KMS-11 (cell line): ENCODE data around the gene PTGDR2.

ENCODE experiments used
- H2AFZ ChIP-seq: fragments of 200-600 bp; sonication (generic); 2 replicates; pipeline ENCODE4 v1.6.1; 2016; ENCODE audit warnings: antibody characterized with exemption, mixed run types, low read depth
- H3K27ac ChIP-seq: fragments of 200-600 bp; sonication (generic); 2 replicates; pipeline ENCODE4 v1.6.1; 2016; ENCODE audit warnings: mild to moderate bottlenecking, mixed run types
- H3K27me3 ChIP-seq: fragments of 200-600 bp; sonication (generic); 2 replicates; pipeline ENCODE4 v1.6.1; 2017; ENCODE audit warnings: mild to moderate bottlenecking, low read depth, mixed run types, moderate library complexity; ENCODE audit not compliant: insufficient read depth
- H3K36me3 ChIP-seq: fragments of 200-600 bp; sonication (generic); 2 replicates; pipeline ENCODE4 v1.6.1; 2017; ENCODE audit warnings: mild to moderate bottlenecking, mixed run types; ENCODE audit not compliant: insufficient read depth
- H3K4me1 ChIP-seq: fragments of 200-600 bp; sonication (generic); 2 replicates; pipeline ENCODE4 v1.6.1; 2016; ENCODE audit warnings: mild to moderate bottlenecking, low read depth, mixed run types; ENCODE audit not compliant: poor library complexity, severe bottlenecking
- H3K4me2 ChIP-seq: fragments of 200-600 bp; sonication (generic); 2 replicates; pipeline ENCODE4 v1.7.0; 2016; ENCODE audit warnings: mild to moderate bottlenecking, mixed run types
- H3K4me3 ChIP-seq: fragments of 200-600 bp; sonication (generic); IDR thresholded peaks from 2 replicates; pipeline ENCODE4 v1.6.1; 2017; ENCODE audit warnings: low read depth, low read length, mixed read lengths; ENCODE audit not compliant: insufficient read depth
- H3K79me2 ChIP-seq: fragments of 200-600 bp; sonication (generic); 2 replicates; pipeline ENCODE4 v1.6.1; 2016; ENCODE audit warnings: low read depth, mixed run types; ENCODE audit not compliant: insufficient read depth
- H3K9ac ChIP-seq: fragments of 200-600 bp; sonication (generic); 2 replicates; pipeline ENCODE4 v1.6.1; 2016; ENCODE audit warnings: mild to moderate bottlenecking, mixed run types
- H4K20me1 ChIP-seq: fragments of 200-600 bp; sonication (generic); 2 replicates; pipeline ENCODE4 v1.6.1; 2016; ENCODE audit warnings: mild to moderate bottlenecking, mixed run types; ENCODE audit not compliant: insufficient read depth
- CTCF ChIP-seq: fragments of 200-600 bp; sonication (generic); conservative IDR thresholded peaks from 2 replicates; pipeline ENCODE4 v1.6.1; 2017; ENCODE audit warnings: low read depth, mild to moderate bottlenecking, antibody characterized with exemption, low read length, moderate library complexity, mixed read lengths

The PTGDR2 gene

GRCh38 chr11:60841797-60842667 lies 13.7 kb downstream of the PTGDR2 start, which contains the start of gene CCDC86:
Gene CCDC86, plus strand, starts transcription at chr11:60842113. Its CDS starts 12 bp downstream, at chr11:60842125.
- peaks cover 59% of the 10 kb centered on the region for H3K79me2 ChIP-seq
- H3K27me3 ChIP-seq, result no peaks in the 10 kb centered on the region
- H3K9ac ChIP-seq, result peak within 1 kb of the TSS; percentile 92
- H3K4me2 ChIP-seq, result peak within 1 kb of the TSS; percentile 93
- H3K27ac ChIP-seq, result peak within 1 kb of the TSS; percentile 72
- H3K4me1 ChIP-seq, result peaks cover 66% of the 10 kb centered on the region
- H4K20me1 ChIP-seq, result no peaks in the 10 kb centered on the region
- H3K4me3 ChIP-seq, result no peak within 1 kb of the TSS
- no peak for TF ChIP-seq CTCF
- peak within 1 kb of the TSS; percentile 80 for H2AFZ ChIP-seq
- no peaks in the 10 kb centered on the region for H3K36me3 ChIP-seq

GRCh38 chr11:60840470-60841430 lies 15.0 kb downstream of the PTGDR2 start:
- no peak for TF ChIP-seq CTCF
- no peaks in the 10 kb centered on the region for H3K36me3 ChIP-seq
- no peaks in the 10 kb centered on the region for H4K20me1 ChIP-seq
- peaks cover 71% of the 10 kb centered on the region for H3K4me1 ChIP-seq
- peak overlapping the region; percentile 92; the same call in 1 of the 2 replicates for H3K9ac ChIP-seq
- peak overlapping the region; percentile 72; the same call in 1 of the 2 replicates for H3K27ac ChIP-seq
- H2AFZ ChIP-seq, result peak overlapping the region; percentile 80
- H3K4me3 ChIP-seq, result no peak overlapping the region
- H3K27me3 ChIP-seq, result no peaks in the 10 kb centered on the region
- peak overlapping the region; percentile 93 for H3K4me2 ChIP-seq
- H3K79me2 ChIP-seq, result peaks cover 46% of the 10 kb centered on the region

GRCh38 chr11:60838132-60838531 lies 17.6 kb downstream of the PTGDR2 start:
- no peaks in the 10 kb centered on the region for H4K20me1 ChIP-seq
- H3K9ac ChIP-seq, result peak overlapping the region; percentile 43; the same call in 1 of the 2 replicates
- peak overlapping the region; percentile 36 for H2AFZ ChIP-seq
- no peaks in the 10 kb centered on the region for H3K36me3 ChIP-seq
- H3K4me1 ChIP-seq, result peaks cover 68% of the 10 kb centered on the region
- no peaks in the 10 kb centered on the region for H3K27me3 ChIP-seq
- peak overlapping the region; percentile 74 for H3K4me2 ChIP-seq
- peak; percentile 66 for TF ChIP-seq CTCF
- peaks cover 20% of the 10 kb centered on the region for H3K79me2 ChIP-seq
- H3K27ac ChIP-seq, result peak overlapping the region; percentile 88
- no peak overlapping the region for H3K4me3 ChIP-seq

- Histone ChIP-seq H3K4me3 (no peak overlapping the region), H3K27me3 (no peaks in the 10 kb centered on the region), H3K36me3 (no peaks in the 10 kb centered on the region), H3K79me2 (peaks cover 9% of the 10 kb centered on the region), H3K4me1 (peaks cover 69% of the 10 kb centered on the region), H4K20me1 (no peaks in the 10 kb centered on the region), H2AFZ (no peak overlapping the region), H3K27ac (peak overlapping the region; percentile 88; the same call in 1 of the 2 replicates), H3K4me2 (peak overlapping the region; percentile 74; the same call in 1 of the 2 replicates), H3K9ac (no peak overlapping the region)
- no peak for TF ChIP-seq CTCF
These were observed 18.8 kb downstream of the PTGDR2 start for GRCh38 chr11:60836866-60837515.
